Islet of Langerhans (tissue), 1 donor: ENCODE measurements around the gene SH3TC1.

Experiments used
- FAIRE-seq: peaks from one replicate; lab custom pipeline; 2011; peaks lifted over from hg19 to GRCh38; lab: Jason Lieb, UNC

The SH3TC1 gene

DNA sequence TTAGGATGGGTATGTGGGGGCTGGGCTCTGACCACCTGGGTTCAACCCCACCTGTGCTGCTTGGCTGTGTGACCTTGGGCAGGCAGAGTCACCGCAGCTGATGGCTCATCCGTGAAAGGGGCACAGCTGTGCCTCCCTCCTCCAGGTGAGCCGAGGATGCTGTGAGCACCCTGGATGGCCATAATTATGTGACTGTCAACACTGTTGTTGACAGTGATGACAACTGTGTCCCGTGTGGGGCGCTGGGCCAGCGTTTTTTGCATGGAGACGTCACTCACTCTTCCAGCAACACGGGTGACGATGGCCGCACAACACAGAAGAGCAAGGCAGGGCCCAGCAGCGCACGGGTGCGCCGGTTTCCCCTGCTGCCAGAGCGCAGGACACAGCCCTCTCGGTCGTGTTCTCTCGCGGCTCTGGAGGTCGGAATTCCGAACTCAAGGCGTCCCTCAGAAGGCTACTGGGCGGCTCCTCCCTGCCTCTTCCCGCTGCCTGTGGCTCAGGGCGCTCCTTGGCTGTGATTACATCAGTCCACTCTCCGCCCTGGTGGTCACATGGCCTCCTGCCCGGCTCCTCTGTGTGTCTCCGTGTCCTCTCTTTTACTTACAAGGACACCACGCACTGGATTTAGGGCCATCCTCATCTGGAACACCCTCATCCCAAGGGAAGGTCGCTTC lies 1.3 kb downstream of the SH3TC1 start:
- FAIRE-seq = no peak

DNA sequence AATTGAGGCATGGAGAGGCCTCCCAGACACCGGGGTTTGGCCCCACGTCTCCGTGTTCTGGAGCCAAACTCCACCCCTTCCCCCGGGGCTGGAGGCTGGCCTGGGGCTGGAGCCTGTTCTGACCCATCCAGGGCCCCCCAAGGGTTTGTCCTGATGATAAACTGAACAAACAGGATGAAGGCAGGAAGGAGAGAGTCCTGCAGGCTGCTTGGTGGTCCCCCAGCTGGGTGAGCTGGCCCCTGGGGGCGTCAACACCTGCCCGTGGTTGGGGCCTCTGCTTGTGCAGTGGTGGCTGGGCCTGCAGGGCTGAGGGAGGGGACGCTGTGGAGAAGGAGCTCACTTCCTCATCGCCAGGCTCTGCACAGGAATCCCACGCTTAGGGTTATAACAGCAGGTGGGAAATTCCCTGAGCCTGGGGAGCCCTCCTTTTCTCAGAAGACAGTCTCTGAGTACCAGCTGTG lies 2.3 kb downstream of the SH3TC1 start:
- no peak for FAIRE-seq

DNA sequence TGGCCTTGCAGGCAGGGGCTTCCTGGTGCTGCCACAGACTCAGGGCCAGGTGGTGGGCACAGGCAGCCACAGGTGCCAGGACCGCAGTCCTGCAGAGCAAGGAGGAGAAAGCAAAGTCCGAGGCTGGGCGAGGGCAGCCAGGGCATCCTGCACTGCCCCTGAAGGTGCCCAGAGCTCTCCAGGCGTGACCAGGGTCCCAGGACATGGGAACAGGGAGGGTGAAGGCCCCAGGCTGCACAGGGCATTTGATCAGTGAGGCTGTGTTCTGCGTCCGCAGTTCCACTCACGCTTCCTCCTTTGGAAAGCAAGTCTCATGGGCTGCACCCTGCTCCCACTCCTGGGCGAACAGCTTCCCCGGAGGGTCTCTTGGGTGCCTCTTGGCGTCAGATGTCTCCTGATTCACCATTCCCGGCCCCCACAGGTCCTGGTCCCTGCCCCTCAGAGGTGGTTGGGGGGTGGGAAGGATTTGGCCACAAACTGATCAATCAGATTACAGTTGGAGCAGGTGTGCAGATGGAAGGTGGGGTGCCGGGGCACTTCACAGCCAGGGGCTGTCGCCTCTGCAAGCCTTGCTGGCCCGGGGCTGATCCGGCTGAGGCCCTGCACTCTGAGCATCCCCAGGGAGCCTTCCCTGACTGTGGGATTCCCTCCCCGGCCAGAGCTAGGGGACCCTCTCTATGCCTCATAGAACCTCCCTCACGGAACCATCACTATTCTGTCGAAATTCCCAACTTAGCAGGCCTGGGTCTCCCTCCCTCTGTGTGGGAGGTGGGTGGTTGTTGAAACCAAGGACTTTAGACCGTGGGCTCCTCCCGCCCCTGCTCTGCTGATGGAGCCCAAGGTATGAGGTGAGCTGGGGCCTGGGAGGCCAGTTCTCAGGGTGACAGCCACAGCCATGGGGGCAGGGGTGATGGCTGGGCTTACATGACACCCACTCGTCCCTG lies 3.3 kb downstream of the SH3TC1 start:
- no peak for FAIRE-seq

DNA sequence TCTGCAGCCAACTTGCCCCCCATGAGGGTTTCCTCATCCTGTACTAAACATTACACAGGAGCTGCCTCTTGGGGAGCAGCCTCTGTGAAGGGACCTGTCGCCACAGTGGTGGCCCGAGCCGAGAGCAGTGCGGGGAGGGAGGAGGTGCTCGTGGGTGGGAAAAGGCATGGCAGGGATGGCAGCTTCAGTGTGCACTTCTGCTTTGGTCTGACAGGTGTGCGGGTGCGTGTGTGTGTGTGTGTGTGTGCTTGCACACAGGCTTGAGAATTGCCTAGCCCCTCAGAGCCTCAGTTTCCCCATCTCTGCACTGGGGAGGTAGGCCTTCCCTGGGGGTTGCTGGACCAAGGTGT lies 3.9 kb downstream of the SH3TC1 start:
- FAIRE-seq = no peak

DNA sequence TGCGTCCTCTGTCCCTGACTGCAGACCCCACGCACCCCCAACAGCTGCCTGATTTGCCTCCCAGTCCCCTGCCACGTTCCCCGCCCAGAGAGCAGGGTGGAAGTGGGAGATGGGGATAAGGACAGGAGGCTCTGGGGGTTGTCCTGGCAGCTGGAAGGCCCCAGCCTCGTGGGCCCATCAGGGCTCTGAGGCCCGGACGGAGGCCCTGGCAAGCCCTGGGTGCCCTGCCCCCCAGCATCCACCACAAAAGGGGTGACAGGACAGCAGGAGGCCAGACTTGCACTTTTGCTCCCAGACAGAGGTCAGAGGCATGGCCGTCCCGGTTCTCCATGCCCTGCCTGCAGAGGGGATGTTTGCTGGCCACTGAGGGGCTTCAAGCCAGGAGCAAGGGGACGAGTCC lies 4.7 kb downstream of the SH3TC1 start:
- no peak for FAIRE-seq

DNA sequence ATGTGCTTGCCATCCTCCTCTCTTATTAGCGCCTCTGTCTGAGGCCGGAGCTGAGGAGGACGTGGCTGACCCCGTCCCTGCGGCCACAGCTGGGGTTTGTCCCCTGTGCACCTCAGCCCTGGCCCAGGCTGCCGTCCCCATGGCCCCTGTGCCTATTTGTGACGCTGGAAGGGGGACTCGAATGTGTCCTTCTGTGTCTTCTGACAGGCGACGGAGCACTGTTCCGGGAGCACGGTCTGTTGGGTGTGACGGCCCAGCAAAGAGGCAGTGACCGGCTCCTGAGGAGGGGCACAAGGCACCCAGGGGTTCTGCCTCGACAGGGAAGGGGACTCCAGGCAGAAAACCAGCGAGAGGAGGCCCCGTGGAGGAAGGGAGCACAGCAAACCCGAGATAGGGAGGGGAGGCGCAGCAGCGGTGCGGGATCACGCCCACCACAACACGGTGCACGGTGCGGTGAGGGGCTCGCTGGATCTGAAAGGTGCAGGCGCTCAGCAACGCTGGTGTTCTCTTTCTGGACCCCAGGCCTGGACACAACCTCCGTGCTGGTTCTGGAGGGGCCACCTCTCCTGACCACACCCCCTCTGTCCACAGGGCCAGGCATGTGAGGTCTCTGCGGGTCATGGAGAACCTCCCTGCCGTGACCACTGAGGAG lies 5.6 kb downstream of the SH3TC1 start:
- FAIRE-seq = no peak

DNA sequence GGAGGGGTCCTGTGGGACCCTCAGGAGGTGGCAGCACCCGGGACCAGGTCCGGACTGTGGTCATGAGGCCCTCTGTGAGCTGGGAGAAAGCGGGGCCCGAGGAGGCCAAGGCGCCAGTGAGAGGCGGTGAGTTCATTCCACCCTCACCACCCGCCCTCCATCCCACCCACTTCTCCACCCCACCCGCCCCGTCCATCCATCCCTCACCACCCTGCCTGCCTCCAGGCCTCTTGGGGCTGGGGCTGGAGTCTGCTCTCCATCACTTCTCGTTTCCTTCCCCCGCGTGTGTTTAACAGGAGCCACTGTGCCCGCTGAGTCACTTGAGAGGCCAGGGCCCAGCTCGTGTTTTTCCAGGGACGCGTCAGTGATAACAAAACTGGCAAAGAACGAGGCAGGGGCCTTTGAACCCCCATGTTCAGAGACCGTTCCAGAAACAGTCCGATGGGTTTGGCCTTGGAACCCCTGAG lies 6.2 kb downstream of the SH3TC1 start:
- FAIRE-seq = no peak

DNA sequence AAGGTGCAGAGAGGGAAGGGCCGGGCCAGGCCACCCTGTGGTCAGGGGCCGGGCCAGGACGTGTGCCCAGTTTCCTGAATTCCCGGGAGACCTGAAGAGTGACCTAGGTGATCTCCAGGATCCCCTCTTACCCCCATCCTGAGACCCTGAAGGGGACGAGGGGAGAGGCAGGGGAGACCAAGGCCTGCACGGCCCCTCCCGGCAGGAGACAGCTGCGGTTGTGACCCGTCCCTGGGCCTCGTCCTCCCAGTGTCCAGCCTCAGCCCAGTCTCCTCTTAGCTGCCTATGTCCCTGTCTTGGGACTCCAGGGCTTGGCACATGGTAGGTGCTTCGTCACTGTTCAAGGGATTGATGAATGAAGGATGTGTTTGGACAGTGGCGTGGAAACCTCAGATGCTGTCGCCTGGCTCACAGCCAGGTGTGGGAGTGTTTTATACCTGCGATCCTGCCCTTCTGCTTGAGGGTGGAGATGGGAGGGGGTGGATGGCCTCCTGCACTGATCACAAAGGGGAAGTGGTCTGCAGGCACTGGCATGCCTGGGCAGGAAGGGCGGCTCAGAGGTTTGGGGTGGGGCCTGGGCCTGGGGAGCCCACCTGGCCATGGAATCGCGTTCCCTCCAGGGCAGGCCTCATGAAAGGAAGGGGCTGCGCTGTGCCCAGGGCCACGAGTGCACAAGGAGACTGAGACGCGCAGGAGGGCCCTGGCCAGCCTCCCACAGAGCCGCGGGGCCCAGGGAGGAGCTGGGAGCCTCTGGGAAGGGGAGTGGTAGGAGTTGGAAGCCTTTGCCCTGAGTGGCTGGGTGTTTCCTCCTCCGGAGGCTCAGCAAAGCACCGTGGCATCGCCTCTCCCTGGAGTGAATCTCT lies 6.9 kb downstream of the SH3TC1 start:
- FAIRE-seq = no peak

DNA sequence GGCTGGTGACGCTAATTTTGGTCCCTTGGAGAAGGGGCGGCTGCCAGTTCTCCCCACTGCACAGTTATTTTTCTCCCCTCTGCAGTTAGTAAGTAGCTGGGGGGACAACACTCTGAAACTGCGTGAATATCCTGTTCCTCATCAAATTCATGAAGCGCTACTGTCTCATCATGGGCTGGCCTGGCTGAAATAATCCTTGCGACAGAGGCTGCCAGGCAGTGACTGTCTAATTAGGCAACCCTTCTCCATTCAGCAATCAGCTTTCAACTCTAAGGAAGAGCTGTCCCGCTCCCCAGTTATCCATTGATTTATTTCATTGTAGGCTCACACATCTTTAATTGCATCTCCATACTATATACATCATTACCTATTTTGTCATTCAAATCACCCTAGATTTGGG lies 8.2 kb downstream of the SH3TC1 start:
- FAIRE-seq = no peak

DNA sequence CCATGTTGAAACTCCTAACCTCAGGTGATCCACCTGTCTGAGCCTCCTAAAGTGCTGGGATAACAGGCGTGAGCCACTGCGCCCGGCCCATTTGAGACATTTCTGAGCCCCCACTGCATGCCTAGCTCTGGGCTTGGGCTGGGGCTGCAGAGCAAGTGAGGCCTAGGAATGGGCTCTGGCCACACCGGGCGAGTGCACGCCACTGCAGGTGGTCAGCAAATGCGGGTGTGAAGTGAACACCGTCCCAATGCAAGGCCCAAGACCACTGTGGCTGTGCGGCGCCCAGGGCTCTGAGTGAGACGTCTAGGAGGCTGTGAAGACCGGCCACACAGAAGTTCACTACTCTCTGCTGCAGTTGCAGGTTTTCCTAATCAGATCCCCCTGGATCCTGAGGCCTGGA lies 9.5 kb downstream of the SH3TC1 start:
- no peak for FAIRE-seq

DNA sequence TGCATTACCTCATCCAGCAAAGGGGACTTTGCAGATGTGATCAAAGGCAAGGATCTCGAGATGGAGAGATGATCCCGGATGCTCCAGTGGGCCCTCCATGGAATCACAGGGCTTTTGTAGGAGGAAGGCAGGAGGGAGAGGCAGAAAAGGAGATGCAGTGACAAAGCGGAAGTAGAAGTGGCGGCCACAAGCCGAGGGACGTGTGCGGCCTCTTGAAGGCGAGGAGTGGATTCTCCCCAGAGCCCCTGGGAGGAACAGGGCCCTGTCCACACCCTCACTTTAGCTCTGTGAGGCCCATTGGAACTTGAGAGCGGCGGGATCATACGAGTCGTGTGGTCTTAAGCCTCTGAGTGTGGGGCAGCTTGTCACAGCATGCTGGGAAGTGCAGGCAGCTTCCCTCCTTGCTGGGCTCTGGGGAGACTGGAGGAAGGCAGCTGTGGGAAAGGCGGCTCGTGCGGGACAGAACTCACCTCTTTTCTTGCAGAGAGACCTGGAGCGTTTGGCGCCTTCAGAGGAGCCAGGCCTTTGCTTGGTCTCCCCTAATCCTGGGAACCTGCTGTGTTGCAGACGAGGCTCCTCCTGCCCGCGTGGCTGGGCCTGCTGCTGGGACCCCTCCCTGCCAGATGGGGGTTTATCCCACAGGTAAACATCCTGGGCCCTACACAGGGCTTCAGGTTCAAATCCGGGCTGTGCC lies 10.2 kb downstream of the SH3TC1 start:
- FAIRE-seq = no peak

DNA sequence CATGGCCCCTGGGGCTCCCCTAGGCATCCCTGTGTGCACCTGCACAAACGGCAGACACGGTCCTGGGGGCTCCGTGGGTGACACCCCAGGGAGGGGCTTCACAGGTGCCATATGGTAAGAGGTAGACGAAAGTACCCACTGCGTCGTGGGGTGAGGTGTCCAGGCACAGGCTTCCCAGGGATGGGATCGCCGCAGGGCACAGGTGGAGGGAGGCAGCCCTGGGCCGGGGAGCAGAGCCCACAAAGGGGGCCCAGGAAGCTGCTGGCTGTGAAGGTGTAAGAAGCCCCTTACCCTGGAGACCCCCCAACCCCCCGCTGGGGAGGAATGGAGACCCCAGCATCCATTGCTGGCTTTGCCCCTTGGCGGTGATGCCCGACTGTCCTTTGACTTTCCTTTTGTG lies 10.9 kb downstream of the SH3TC1 start:
- no peak for FAIRE-seq

DNA sequence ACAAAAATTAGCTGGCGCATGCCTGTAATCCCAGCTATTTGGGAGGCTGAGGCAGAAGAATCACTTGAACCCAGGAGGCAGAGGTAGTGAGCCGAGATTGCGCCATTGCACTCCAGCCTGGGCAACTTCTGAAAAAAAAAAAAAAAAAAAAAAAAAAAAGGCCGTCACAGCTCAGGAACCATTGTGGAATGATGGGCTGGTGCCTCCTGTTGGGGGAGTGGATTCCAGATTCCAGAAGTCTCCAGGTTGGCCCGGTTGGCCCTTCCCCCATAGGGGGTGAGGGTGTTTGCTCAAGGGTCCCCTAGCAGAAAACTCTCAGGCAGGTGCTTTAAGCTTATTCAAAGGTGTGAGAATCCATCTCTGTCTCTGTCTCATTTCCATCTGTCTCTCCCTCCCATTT lies 11.5 kb downstream of the SH3TC1 start:
- FAIRE-seq = no peak

DNA sequence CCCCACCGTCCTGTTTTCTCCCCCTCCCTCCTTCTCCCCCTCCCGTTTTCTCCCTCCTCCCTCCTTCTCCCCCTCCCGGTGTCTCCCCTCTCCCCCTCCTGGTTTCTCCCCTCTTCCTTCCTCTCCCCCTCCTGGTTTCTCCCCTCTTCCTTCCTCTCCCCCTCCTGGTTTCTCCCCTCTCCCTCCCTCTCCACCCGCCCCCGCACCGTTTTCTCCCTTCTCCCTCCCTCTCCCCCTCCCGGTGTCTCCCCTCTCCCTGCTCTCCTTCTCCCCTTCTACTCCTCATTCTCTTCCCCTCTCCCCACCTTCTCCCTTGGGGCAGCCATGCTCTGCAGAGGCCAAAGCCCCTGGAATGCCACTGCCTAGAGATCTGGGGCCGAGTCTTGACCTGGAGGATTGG lies 12.2 kb downstream of the SH3TC1 start:
- FAIRE-seq = no peak

DNA sequence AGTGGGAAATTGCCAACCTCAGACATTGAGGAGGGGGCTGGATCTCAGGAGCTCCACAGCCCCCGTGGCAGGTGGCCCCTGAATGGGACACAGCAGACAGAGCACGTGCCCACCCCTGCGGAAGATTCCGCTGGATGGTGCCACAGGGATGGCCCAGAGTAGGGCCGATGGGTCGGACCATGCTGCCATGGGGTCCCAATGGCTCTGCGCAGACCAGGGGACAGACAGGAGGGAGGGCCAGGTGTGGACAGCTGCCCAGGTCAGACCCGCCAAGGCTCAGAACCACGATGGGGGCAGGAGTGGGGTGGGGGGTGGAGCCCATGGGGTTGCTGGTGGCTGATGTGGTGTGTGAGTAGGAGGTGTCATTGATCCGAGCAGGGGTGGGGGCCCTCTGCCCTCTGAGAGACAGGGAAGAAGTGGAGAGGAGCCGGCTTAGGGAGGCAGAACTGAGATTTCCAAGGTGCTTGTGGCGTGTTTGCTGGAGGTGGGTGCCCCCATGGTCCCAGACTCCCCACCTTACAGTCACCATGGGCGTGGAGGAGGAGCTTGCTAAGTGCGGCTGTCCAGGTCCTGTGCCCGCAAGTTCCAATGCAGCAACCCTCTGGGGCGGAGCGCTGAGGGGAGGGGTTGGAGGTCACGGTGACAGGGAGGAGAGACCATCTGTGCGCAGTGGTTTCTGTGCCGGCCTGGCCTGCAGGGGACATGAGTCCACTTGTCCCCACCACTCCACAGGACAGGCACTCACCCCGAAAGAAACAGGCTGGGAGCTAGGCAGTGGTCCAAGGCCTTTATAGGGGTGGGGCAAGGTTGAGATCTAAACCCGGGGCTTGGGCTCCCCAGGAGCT lies 12.9 kb downstream of the SH3TC1 start:
- no peak for FAIRE-seq

DNA sequence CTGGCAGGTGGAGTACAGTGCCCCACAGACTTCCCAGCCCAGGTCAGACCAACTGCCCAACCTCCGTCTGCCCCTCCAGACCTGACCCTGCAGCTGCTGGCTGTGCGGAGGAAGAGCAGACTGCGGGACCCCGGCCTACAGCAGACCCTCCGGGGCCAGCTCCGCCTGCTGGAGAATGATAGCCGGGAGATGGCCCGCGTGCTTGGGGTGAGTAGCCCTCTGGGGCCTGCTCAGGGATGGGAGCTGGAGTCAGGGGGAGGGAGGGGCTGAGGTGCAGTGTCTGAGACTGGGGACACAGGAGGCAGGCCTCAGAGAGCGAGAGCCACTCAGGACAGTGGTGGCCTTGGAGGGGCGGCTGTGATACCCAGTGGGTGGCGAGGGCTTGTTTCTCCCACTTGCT lies 13.5 kb downstream of the SH3TC1 start:
- FAIRE-seq = no peak

DNA sequence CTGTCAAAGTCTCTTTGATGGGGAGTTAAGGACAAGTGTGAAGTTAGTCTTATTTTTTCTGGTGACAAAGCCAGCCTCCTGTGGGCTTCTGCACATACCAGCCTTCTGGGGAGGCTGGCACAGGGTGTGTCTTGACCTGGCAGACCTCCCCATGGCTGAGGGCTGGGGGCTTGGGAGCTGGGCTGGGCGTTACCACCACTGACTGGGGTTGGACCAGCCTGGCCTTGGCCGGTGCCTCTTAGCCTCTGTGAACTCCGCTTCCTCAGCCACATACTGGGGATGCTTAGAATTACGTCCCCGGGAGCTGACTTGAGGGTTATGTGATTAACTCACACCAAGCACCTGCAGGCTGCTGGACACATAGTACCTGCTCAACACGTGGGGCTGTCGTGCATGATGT lies 14.0 kb downstream of the SH3TC1 start:
- FAIRE-seq = no peak

DNA sequence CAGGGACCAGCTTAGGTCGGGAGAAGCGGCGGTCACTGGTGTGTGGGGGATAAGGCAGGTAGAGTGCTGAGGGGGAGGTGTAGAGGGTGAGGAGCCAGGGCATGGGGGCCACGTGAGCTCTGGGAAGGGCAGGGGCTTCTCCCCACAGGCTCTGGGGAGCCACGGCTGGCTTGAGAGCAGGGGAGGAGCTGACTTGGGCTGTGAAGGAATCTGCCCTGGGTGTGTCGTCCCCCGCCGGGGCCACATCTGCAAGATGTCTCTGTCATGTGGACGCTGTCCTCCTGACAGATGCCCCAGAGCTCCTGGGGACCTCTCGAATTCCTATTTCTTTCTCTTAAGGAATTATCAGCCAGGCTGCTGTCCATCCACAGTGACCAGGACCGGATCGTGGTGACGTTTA lies 15.0 kb downstream of the SH3TC1 start:
- no peak for FAIRE-seq

DNA sequence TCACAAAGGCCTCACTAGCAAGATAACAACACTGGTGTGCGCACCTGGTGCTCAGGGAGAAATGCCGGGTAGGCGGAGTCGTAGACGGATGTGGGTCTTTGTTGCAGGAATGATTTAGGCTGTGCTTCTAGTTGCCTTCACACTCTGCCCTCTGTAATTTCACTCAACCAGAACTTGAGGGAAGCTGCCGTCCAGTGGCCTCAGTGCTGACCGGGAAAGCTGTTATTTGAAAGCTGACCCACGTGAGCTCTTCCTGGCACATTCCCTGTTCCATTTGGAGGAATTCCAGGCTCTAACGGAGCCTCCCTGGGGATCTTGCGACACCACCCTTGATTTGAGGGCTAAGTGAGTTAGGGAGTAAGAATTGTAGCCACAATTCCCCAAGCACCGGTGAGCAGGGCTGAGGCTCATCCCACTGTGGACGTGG lies 15.9 kb downstream of the SH3TC1 start:
- no peak for FAIRE-seq

DNA sequence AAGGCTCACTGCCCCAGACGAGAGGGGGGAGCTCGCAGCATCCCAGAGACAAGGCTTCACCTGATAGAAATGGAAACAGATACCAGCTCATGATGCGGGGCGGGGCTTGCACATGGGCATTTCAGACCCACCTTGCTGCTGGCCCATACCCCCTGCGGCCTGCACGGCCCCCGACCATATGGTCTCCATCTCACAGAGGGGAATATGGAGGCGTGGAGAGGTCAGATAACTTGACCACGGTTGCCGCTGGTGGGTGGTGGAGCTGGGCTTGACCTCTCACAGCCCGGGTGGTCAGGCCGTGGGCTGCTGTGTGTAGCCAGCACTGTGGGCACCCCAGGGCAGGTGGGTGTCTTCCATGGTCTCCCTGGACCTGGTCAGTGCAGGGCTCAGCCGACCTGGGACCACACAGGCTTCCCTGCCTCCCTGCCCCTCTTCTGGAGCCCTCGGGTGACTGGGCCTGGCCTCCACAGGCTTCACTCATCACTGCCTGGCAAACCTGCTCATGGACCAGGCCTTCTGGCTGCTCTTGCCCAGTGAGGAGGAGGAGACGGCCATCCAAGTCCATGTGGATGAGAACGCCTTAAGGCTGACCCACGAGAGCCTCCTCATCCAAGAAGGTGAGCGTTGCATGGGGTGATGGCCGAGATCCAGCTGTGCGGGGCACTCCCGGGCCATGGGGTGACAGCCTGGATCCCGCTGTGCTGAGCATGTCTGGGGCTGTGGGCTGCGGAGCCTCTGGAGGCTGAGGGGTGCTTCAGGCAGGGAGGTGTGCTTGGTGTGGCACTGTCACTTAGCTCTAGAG lies 16.8 kb downstream of the SH3TC1 start:
- no peak for FAIRE-seq
